ENCODE results near the gene PLK5.

Gene PLK5

DNA sequence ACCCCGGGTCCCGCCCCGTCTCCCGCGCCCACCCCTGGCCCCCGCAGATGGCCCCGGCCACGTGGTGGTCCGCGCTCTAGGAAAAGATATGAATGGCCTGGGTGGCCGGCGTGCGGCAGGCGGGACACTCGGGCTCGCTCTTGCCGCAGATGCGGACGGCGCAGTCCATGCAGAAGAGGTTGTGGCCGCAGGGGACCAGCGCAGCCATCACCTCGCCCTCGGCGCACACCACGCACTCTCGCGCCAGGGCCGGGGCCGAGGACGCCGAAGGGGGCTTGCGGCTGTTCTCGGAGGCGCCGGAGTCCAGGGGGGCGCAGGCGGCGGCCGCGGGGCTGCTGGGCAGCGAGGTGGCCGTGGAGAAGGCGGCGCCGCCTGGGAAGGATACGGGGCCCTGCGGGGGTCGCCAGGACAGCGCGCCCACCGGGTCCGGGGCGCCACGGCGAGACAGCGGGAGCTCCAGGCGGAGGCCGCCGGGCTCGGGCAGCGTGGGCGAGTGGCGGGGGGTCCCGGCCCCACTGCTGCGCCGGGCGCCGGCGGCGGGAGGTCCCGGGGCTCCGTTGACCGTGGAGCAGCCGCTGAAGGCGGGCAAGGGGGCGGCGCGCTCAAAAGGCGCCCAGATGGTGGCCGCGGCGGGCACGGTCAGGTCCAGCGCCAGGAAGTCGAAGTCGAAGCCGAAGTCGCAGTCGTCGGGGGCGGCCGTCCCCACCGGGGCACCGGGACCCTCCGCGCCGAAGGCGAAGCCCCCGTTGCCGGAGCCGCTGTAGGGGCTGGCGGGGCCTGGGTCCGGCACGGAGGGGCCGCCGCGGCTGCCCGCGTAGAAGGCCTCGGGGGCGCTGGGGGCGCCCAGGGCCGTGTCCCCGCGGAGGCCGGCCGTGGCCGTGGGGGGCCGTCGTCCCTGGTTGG lies 31.9 kb downstream of the PLK5 start:
- DNase-seq: no peak

DNA sequence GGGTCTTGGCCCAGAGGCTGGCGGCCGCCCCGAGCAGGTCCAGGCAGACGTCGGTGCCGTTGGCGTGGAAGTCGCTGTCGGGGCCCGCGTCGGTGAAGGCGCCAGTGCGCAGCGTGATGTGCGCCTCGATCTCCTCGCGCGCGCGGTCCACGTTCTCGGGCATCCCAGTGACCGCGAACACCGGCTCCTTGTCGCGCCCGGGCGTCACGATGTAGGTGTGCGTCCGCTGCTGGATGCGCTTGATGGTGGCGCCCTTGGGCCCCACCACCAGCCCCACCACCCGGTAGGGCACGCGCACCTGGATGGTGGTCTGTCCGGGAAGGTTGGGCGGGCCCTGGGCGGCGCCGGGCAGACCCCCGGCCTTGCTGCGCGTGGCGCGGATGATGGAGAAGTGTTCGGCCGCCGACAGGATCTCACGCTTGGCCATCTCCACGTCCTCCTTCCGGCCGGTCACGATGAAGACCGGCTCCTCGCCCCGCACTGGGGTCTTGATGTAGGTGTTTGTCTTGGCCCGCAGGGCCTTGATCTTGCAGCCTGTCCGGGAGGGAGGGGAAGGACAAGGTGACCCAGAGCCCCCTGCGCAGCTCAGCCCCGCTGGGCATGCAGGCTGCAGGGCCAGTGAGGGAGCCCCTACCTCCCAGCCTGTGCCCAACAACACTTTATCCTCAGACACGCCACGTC lies 32.7 kb downstream of the PLK5 start:
- DNase-seq: no peak

DNA sequence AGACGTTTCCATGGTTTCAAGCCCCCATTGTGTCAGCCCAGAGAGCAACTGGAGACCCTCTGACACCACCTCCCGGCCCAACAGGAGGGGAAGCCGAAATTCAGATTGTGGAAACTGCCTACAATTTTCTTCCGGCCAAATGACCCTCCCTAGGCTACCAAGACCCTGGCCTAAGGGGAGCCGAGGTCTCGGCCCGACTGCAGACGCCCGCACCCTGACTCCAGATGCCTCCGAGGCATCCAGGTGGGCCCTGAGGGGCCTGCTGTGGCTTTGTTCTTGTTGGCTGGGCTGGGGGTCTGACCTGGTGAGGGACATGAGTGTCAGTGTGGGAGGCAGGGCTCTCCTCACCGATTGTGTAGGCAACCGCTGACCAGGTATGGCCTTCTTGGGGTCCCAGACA lies 34.7 kb downstream of the PLK5 start:
- no peak for DNase-seq

DNA sequence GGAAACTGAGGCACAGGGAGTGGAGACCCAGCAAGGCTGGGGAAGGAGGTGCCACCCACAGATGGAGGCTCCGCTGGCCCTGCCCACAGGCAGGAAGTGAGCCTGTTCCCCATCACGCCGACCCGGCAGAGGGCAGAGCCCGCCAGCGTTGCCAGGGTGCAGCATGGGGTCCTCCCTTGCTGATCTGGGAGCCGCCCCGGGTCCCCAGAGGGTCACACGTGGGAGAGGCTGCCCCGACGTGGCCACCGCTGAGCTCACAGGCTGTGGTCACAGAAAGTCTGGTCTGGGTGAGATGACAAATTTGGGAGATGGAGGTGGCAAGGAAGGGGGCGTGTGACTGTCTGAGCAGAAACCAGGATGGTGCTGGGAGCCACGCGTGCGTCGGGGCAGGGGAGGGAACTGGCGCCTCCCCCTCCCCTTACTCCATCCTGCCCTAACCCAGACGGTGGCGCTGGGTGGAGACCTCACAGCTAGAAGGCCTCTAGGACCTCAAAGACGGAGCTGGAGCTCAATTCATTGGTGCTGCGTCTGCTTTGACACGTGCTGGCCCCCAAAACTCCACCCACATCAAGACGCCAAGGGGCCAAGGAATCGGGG lies 36.5 kb downstream of the PLK5 start:
- no peak for DNase-seq

DNA sequence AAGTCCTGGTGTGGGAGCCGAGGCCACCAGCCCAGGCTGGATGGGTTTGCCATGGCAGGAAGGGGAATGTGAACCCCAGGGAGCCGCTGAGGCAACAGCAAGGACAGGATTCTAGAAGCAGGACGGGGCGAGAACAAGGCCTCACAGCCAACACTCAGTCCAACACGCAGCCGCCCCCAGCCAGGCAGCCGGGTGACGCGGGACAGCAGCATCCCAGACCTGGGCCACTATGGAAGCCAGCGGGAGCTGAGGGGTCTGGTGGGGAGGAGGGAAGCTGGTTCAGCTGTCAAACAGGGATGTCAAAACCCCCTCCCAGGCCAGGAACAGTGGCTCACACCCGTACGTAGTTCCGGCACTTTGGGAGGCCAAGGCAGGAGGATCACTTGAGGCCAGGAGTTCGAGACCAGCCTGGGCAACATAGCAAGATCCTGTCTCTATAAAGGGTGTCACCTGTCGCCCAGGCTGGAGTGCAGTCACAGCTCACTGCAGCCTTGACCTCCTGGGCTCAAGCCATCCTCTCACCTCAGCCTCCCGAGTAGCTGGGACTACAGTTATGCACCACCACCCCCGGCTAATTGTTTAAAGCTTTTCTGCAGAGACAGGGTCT lies 37.5 kb downstream of the PLK5 start:
- no peak for DNase-seq

DNA sequence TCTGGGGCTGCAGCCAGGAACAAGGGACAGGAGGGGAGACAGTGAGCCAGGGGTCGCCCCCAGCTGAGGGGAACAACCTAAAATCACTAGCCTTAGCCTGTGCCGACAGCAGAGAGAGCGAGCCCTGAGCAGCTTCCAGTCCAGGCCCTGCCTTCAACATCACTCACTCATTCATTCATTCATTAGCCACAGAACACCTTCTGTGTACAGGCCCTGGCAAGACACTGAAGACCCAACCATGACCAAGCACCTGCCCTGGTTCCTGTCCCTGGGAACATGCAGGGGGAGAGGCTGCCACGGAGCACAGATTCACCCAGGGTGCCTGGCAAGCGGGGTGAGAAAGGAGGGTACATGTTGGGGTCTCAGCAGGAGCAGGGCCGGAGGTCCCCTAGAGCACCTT lies 39.4 kb downstream of the PLK5 start:
- DNase-seq: no peak

DNA sequence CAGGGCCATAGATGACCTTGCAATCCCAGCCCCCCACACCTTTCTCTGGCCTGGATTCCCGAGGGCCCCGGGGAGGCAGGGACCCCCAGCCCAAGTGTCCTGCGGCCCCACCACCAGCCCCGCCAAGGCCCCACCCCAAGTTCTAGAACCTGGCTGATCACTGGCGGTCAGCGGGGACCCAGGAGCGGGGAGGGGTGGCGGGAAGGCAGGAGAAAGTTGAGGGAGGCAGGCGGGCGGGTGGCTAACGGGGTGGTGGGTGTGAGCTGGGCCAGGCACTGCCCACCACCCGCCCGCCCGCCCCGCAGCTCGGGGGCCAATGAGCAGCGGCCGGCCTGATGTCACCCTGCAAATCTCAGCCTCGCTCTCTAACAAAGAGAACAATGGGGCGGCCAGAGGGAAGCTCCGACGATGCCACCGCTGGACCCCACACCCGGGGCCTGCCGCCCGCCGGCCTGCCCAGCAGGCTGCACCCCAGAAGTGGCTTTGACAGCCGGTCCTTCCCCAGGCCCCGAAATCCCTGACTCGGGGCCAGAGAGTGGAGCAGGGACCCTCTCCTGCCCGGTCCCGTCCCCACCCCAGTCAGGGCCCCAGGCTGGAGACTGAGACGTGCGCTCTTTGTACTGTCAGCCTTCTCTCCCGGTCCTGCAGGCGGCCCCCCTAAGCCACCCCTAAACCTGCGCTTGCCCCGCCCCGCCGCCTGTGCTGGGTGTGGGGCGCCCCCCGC lies 42.7 kb downstream of the PLK5 start:
- DNase-seq: peak; percentile 86

DNA sequence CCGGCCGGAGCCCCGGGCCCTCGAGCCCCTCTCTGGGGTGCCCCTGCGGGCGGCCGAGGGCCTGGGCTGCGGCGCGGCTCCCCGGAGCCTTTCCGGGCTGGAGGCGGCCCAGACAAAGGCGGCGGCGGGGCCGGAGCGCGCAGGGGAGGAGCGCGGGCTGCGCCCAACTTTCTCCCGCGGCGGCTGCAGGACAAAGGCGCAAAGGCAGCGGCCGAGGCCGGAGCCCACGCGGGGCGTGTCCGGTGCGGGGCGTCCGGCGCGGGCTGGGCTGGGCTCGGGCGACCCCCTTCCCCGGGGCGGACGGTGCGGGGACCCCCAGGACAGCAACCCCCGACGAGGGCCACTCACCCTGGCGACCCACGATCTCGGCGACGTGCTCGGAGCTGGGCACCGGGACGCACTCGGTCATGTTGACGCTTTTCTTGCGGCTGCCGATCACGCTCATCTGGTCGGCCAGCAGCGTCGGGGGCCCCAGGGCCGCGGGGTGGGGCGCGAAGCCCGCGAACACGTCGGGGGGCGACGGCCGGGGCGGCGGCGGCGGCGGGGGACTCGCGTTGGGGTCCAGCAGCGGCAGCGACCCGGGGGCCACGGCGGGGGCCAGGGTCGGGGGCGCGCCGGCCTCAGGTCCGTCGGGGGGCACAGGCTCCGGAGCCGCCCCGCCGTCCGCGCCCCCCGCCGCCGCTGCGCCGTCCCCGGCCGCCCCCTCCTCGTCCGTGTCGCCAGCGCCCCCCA lies 43.4 kb downstream of the PLK5 start:
- no peak for DNase-seq

DNA sequence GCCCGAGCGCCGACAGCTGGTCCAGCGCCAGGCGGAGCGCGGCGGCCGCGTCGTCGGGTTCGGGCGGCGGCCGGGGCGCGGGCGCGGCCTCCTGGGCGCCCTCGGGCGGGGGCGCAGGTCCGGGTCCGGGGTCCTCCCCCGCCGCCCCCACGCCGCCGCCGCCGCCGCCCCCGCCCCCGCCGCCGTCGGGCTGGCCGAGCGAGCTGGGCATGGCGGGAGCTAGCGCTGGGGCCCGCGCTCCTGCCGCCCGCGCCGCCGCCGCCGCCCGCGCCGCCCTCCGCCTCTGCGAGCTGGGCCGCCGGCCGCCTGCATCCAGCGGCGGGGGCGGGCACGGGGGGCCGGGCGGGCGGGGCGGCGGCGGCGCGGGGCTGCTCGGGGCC lies 44.0 kb downstream of the PLK5 start:
- no peak for DNase-seq

DNA sequence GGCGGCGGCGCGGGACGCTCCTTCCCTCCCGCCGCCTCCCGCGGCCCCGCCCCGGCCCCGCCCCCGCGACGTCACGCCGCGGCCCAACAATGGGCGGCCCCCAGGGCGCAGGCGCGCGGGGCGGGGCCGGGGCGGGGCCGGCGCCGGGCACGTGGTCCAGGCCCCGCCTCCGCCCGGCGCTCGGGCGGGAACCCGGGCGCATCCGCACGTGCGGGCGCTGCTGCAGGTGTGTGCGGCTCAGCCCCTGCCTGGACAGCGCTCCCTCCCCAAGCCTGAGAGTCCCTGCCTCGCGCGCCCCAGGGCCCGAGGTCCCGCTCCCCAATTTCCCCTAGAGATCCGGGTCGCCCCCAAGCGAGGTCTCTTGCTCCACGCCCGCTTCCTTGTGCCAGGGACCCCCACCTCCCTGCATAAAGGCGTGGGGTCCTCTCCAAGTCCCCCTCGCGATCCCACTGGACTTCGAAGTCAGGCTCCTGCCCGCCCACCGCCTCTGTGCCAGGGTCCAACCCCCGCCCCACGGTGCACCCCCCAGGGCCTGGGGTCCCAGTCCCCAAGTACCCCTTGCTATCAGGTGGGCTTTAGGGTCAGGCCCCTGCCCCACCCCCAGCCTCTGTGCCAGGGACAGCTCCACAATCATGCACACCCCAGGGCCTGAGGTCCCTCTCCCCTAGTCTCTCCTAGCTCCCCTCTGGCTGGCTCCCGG lies 44.6 kb downstream of the PLK5 start, which contains the start of gene MEX3D:
Gene MEX3D, minus strand, starts transcription at position 6 of the 700 bp plus-strand sequence. CDS start 267 bp downstream, outside the sequence.
- peak; percentile 81 for DNase-seq

DNA sequence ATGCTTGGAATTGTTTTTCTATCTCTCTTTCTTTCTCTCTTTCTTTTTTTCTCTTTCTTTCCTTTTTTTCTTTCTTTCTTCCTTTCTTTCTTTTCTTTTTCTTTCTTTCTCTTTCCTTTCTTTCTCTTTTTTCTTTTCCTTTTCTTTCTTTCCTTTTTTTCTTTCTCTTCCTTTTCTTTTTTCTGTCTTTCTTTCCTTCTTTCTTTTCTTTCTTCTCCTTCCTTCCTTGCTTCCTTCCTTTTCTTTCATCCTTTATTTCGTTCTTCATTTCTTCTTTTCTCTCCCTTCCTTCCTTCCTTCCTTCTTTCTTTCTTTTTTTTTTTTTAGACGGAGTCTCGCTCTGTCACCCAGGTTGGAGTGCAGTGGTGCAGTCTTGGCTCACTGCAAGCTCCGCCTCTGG lies 46.1 kb downstream of the PLK5 start:
- no peak for DNase-seq

DNA sequence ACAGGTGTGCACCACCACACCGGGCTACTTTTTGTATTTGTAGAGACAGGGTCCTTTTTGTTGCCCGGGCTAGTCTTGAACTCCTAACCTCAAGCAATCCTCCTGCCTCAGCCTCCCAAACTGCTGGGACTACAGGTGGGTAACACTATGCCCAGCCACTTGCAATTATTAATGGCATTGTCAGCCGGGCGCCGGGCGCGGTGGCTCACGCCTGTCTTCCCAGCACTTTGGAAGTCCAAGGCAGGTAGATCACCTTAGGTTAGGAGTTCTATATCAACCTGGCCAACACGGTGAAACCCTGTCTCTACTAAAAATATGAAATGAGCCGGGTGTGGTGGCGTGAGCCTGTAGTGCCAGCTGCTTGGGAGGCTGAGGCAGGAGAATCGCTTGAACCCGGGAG lies 47.0 kb downstream of the PLK5 start:
- no peak for DNase-seq

DNA sequence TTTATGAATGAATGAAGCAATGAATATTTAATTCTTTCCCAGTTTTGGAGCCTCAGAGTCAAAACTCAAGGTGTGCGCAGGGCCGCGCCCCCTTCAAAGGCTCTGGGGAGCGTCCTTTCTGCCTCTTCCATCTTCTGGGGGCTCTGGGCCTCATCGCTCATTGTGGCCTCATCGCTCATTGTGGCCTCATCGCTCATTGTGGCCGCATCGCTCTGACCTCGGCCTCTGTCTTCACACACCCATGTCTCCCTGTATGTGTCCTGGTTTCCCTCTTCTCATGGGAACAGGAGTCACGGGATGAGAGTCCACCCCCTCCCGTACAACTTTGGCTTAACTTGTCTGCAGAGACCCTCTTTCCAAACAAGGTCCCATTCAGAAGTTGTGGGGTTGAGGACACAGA lies 47.5 kb downstream of the PLK5 start:
- DNase-seq: no peak

DNA sequence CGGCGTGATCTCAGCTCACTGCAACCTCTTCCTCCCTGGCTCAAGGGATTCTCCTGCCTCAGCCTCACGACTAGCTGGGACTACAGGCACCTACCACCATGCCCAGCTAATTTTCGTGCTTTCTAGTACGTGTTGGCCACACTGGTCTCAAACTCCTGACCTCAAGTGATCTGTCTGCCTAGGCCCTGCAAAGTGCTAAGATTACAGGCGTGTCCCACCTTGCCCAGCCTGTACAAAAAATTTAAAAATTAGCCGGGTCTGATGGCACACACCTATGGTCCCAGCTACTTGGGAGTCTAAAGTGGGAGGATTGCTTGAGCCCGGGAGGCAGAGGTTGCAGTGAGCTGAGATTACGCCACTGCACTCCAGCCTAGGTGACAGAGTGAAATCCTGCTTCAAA lies 48.9 kb downstream of the PLK5 start:
- no peak for DNase-seq

DNA sequence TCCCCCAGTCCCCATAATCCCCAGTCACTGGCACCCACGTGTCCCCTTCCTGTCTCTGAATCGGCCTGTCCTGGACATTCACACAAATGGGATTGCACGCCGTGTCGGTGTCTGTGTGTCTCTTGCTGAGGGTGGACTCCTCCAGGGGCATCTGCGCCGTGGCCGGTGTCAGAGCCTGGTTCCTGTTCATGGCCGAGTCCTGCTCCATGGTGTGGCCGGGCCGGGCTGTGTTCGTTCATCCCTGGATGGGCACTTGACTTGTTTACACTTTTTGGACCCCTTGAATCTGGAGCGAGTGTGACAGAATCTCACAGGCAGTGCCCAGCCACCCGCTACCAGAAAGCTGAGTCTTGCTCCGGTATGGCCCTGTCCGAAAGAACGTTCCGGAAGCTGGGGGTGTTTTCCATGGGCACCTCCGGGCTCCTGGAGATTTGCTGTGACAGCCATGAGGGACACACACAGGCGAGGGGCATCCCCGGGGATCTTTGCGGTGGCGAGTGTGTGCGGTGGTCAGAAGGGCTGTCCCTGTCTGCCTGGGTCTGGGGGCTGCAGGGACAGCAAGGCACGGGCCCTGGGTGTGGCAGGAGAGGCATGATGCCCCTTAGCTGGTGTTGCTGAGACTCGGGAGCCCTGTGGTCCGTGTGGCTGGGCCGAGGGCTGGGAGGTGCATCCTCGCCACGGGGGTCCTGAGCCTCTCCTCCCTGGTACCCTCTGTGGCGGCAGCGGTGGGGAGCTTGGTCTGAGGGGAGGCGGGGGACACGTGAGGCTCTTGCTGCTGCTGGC lies 50.7 kb downstream of the PLK5 start:
- no peak for DNase-seq

DNA sequence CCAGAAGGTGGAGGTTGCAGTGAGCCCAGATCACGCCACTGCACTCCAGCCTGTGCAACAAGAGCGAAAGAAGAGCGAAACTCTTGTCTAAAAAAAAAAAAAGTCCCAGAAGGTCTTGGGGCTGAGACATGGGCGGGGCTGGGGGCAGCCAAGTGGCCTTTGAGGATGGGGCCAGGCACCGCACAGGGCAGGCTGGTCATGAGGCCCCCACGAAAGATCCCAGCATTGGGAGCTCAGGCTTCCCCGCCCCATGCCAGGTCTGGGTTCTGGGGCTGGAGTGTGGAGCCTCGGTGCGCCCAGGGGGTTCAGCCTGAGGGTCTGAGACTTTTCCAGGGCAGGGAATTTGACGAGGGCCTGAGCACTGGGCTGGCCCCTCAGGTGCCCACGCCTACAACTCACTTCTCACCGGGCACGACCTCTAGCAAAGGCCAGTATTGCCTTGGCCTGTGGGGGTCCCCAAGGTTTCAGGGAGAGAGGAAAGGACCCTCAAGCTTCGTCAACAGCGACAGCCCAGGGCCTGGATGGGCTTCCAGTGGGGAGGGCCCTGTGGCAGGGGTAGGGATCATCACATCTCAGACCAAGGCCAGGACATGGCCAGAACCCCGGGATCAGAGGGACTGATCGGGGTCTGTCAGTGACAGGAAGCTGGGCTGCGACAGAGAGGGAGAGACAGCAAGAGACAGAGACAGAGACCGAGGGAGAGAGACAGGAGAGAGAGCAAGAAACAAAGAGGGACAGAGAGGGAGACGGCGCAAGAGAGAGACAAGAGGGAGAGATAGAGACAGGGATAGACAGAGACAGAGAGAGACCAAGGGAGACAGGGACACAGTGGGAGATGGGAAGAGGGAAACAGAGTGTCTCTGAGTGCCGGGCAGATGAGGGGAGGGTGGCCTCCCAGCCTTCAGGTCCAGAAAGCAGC lies 51.7 kb downstream of the PLK5 start:
- no peak for DNase-seq

DNA sequence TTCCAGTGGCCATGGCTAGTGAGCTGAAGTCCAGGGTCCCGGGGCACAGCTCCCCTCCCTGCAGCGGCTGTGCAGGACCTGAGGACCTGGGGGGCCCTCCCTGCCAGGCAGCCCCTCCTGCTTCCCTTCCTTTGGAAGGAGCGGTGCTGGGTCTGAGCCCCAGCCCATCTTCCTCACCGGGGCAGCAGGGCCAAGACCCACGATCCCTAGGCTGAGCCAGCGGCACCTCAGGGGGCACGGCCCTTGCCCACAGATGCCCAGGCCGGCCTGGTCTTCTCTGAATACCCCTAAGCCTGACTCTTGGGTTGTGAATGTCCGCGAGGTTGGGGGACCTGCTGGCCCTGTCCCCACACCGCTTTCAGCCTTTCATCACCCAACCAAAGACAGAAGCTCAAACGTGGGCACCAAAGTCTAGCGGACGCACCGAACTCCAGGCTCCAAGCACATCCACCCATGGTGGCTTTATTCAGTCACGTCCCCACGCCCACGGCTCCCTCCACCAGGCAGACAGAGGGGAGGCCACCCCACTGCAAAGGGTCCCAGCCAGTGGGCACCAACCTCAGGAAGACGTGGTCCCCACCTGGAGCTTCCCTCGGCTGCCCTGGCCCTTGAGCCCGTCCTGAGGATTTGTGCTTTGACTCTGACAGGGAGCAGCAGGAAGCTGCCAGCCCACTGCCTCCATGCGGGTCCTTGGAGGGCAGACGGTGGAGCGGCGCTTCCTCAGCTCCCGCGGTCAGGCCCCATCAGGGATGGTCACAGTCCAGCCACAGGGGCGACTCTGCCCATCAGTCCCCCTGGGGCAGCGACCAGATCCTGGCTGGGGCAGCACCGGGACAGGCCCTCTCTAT lies 52.6 kb downstream of the PLK5 start:
- no peak for DNase-seq
